Naive thymus-derived CD8-positive, alpha-beta T cell (primary cell): Measurements from ENCODE around the gene NXPE1. TPM values are rescaled to one million over a fixed set of nuclear protein-coding genes. Genes with fewer than 3 reads are reported as not detected.
A peak's percentile ranks its signal among the peaks of the same experiment; 100 is the strongest.

Experiments
- ATAC-seq, 2 donors: fragments of 150-1000 bp; cut with Tn5 transposase in 1 of 2; sonication (Bioruptor Pico), chemical (Tn5 transposase) in 1 of 2; 1 replicate in 1 of 2; 2 replicates in 1 of 2; pipeline ENCODE4 v1.10.0; 2021; ENCODE audit warnings: mild to moderate bottlenecking in 2 of 2, moderate library complexity in 2 of 2
- POLR2A ChIA-PET: fragments of 350-600 bp; sonication (Branson Sonifier 250); formaldehyde crosslinking; loops from one replicate; lab custom pipeline; 2021; ENCODE audit warnings: antibody characterized with exemption; lab: Charles Lee
- DNase-seq, 10 donors: peaks; one replicate each; pipeline versions ENCODE4 v3.0.0 to v3.0.0-alpha.2; 2020 to 2022
- H3K27ac Mint-ChIP-seq, 10 donors: one replicate each; pipeline ENCODE4 v1.8.0; 2020 to 2022; ENCODE audit warnings: mild to moderate bottlenecking in 10 of 10, mixed read lengths in 10 of 10, moderate library complexity in 4 of 10, inconsistent platforms in 1 of 10
- H3K27me3 Mint-ChIP-seq, 5 donors: one replicate each; pipeline ENCODE4 v1.8.0; 2021 to 2022; ENCODE audit warnings: mixed read lengths in 5 of 5
- H3K36me3 Mint-ChIP-seq, 3 donors: one replicate each; pipeline ENCODE4 v1.8.0; 2020 to 2022; ENCODE audit warnings: mixed read lengths in 3 of 3, mild to moderate bottlenecking in 2 of 3, inconsistent platforms in 1 of 3
- H3K4me1 Mint-ChIP-seq, 4 donors: one replicate each; pipeline ENCODE4 v1.8.0; 2021 to 2022; ENCODE audit warnings: mixed read lengths in 4 of 4
- H3K4me3 Mint-ChIP-seq, 10 donors: one replicate each; pipeline ENCODE4 v1.8.0; 2020 to 2022; ENCODE audit warnings: mild to moderate bottlenecking in 10 of 10, mixed read lengths in 10 of 10, moderate library complexity in 6 of 10, inconsistent platforms in 1 of 10
- H3K9me3 Mint-ChIP-seq, 9 donors: one replicate each; pipeline ENCODE4 v1.8.0; 2020 to 2022; ENCODE audit warnings: mixed read lengths in 9 of 9, mild to moderate bottlenecking in 3 of 9, inconsistent platforms in 1 of 9, moderate library complexity in 1 of 9
- polyA plus RNA-seq, 3 donors: library from polyadenylated mRNA; unstranded; fragments of 300-500 nt; fragmentation: Illumina TruSeq; gene quantifications; one replicate each; pipeline ENCODE4 v1.2.3, GENCODE V29; 2021
- total RNA-seq, 8 experiments: library from RNA in 2 of 8; stranded (reverse) in 2 of 8; gene quantifications; one replicate each; pipeline ENCODE4 v1.2.3 and lab custom pipeline; 2021 to 2026

Gene NXPE1
- total and polyA plus RNA-seq, 5 experiments from 2014 or later, result not detected

- no peak for ATAC-seq
- no peak overlapping the region for H3K27ac Mint-ChIP-seq
- H3K4me1 Mint-ChIP-seq, result no peaks in the 10 kb centered on the region
- DNase-seq, result no peak
- H3K9me3 Mint-ChIP-seq, result peaks cover 0 to 34% (median 14%) of the 10 kb centered on the region in 9 donors
- peaks cover 0 to 8% (median 4%) of the 10 kb centered on the region in 5 donors for H3K27me3 Mint-ChIP-seq
- no peak overlapping the region for H3K4me3 Mint-ChIP-seq
- H3K36me3 Mint-ChIP-seq, result peaks cover 0 to 30% (median 10%) of the 10 kb centered on the region in 3 donors
- POLR2A ChIA-PET, result no interaction called here
Measured at GRCh38 chr11:114525682-114526081, 34.0 kb downstream of the NXPE1 start.

- no peak for DNase-seq
- Mint-ChIP-seq H3K36me3 (peaks cover 0 to 27% (median 10%) of the 10 kb centered on the region in 3 donors), H3K4me1 (no peaks in the 10 kb centered on the region), H3K27me3 (peaks cover 0 to 8% (median 3%) of the 10 kb centered on the region in 5 donors), H3K4me3 (no peak overlapping the region), H3K27ac (no peak overlapping the region), H3K9me3 (peaks cover 0 to 34% (median 12%) of the 10 kb centered on the region in 9 donors)
- ATAC-seq, result no peak
- POLR2A ChIA-PET, result no interaction called here
Measured at GRCh38 chr11:114524122-114524521, 35.6 kb downstream of the NXPE1 start.

- ATAC-seq (no peak), DNase-seq (no peak)
- Mint-ChIP-seq H3K36me3 (peaks cover 0 to 27% (median 10%) of the 10 kb centered on the region in 3 donors), H3K4me3 (no peak overlapping the region), H3K4me1 (no peaks in the 10 kb centered on the region), H3K27me3 (peaks cover 0 to 4% (median 3%) of the 10 kb centered on the region in 5 donors), H3K27ac (no peak overlapping the region), H3K9me3 (peaks cover 0 to 29% (median 11%) of the 10 kb centered on the region in 9 donors)
- POLR2A ChIA-PET, result no interaction called here
Measured at GRCh38 chr11:114522818-114523217, 36.9 kb downstream of the NXPE1 start.

GRCh38 chr11:114511538-114511937, 48.1 kb downstream of the NXPE1 start:
- peaks cover 0 to 4% (median 0%) of the 10 kb centered on the region in 3 donors for H3K36me3 Mint-ChIP-seq
- peaks cover 0 to 17% (median 1%) of the 10 kb centered on the region in 5 donors for H3K27me3 Mint-ChIP-seq
- peaks cover 2 to 15% (median 6%) of the 10 kb centered on the region in 9 donors for H3K9me3 Mint-ChIP-seq
- DNase-seq (no peak), ATAC-seq (no peak)
- H3K4me3 Mint-ChIP-seq, result no peak overlapping the region
- H3K4me1 Mint-ChIP-seq, result no peaks in the 10 kb centered on the region
- POLR2A ChIA-PET, result no interaction called here
- H3K27ac Mint-ChIP-seq, result peak overlapping the region in 1 of 10 donors; percentile 36

GRCh38 chr11:114511079-114511478, 48.6 kb downstream of the NXPE1 start:
- ATAC-seq (no peak), DNase-seq (no peak)
- Mint-ChIP-seq H3K36me3 (peaks cover 0 to 8% (median 2%) of the 10 kb centered on the region in 3 donors), H3K9me3 (peaks cover 2 to 20% (median 9%) of the 10 kb centered on the region in 9 donors), H3K27me3 (peaks cover 0 to 22% (median 5%) of the 10 kb centered on the region in 5 donors), H3K4me1 (no peaks in the 10 kb centered on the region), H3K27ac (no peak overlapping the region), H3K4me3 (no peak overlapping the region)
- POLR2A ChIA-PET, result no interaction called here

GRCh38 chr11:114501901-114502300, 57.8 kb downstream of the NXPE1 start:
- DNase-seq (no peak), ATAC-seq (no peak)
- Mint-ChIP-seq H3K27me3 (peaks cover 14 to 45% (median 20%) of the 10 kb centered on the region in 5 donors), H3K9me3 (peaks cover under 1 to 24% (median 16%) of the 10 kb centered on the region in 9 donors), H3K27ac (no peak overlapping the region), H3K4me1 (no peaks in the 10 kb centered on the region), H3K4me3 (no peak overlapping the region), H3K36me3 (peaks cover 2 to 22% (median 10%) of the 10 kb centered on the region in 3 donors)
- POLR2A ChIA-PET, result no interaction called here

- POLR2A ChIA-PET, result no interaction called here
Measured at GRCh38 chr11:114499756-114500155, 59.9 kb downstream of the NXPE1 start.

GRCh38 chr11:114496915-114497314, 62.8 kb downstream of the NXPE1 start:
- Mint-ChIP-seq H3K27me3 (peaks cover 0 to 4% (median 0%) of the 10 kb centered on the region in 5 donors), H3K4me1 (peaks cover 0 to 2% (median 0%) of the 10 kb centered on the region in 4 donors), H3K36me3 (peaks cover 2 to 6% (median 3%) of the 10 kb centered on the region in 3 donors), H3K9me3 (peaks cover 1 to 15% (median 9%) of the 10 kb centered on the region in 9 donors), H3K27ac (no peak overlapping the region), H3K4me3 (no peak overlapping the region)
- DNase-seq (no peak), ATAC-seq (no peak)
- POLR2A ChIA-PET, result no interaction called here

More at GRCh38 chr11:114499756-114500155, 59.9 kb downstream of the NXPE1 start:
- H3K4me1 Mint-ChIP-seq, result no peaks in the 10 kb centered on the region
- H3K27me3 Mint-ChIP-seq, result peaks cover 5 to 24% (median 8%) of the 10 kb centered on the region in 5 donors
- H3K9me3 Mint-ChIP-seq, result peaks cover 0 to 7% (median 4%) of the 10 kb centered on the region in 9 donors
- peaks cover 2 to 8% (median 6%) of the 10 kb centered on the region in 3 donors for H3K36me3 Mint-ChIP-seq
- no peak for ATAC-seq
- no peak overlapping the region for H3K27ac Mint-ChIP-seq
- DNase-seq, result no peak
- no peak overlapping the region for H3K4me3 Mint-ChIP-seq

GRCh38 chr11:114483929-114484328, 75.8 kb downstream of the NXPE1 start:
- Mint-ChIP-seq H3K9me3 (peaks cover 0 to 11% (median 0%) of the 10 kb centered on the region in 9 donors), H3K27ac (no peak overlapping the region), H3K4me3 (no peak overlapping the region), H3K27me3 (peaks cover 0 to 8% (median 2%) of the 10 kb centered on the region in 5 donors), H3K36me3 (peaks cover 0 to 8% (median 4%) of the 10 kb centered on the region in 3 donors), H3K4me1 (peaks cover 0 to 10% (median 0%) of the 10 kb centered on the region in 4 donors)
- POLR2A ChIA-PET, result no interaction called here
- no peak for DNase-seq
- no peak for ATAC-seq

- Mint-ChIP-seq H3K9me3 (peaks cover 0 to 3% (median 0%) of the 10 kb centered on the region in 9 donors), H3K36me3 (no peaks in the 10 kb centered on the region), H3K4me1 (peaks cover 0 to 10% (median 0%) of the 10 kb centered on the region in 4 donors), H3K27me3 (peaks cover 0 to 8% (median 0%) of the 10 kb centered on the region in 5 donors), H3K4me3 (no peak overlapping the region), H3K27ac (no peak overlapping the region)
- no peak for DNase-seq
- POLR2A ChIA-PET, result no interaction called here
- ATAC-seq, result no peak
Measured at GRCh38 chr11:114482114-114482513, 77.6 kb downstream of the NXPE1 start.

- no peak for ATAC-seq
- peaks cover 0 to 4% (median 0%) of the 10 kb centered on the region in 9 donors for H3K9me3 Mint-ChIP-seq
- peaks cover 0 to 10% (median 0%) of the 10 kb centered on the region in 4 donors for H3K4me1 Mint-ChIP-seq
- H3K4me3 Mint-ChIP-seq, result no peak overlapping the region
- DNase-seq, result no peak
- peaks cover 0 to 7% (median 3%) of the 10 kb centered on the region in 5 donors for H3K27me3 Mint-ChIP-seq
- POLR2A ChIA-PET, result no interaction called here
- peaks cover 0 to 9% (median 3%) of the 10 kb centered on the region in 3 donors for H3K36me3 Mint-ChIP-seq
- no peak overlapping the region for H3K27ac Mint-ChIP-seq
Measured at GRCh38 chr11:114479331-114479730, 80.3 kb downstream of the NXPE1 start.

- no peak overlapping the region for H3K4me3 Mint-ChIP-seq
- POLR2A ChIA-PET, result no interaction called here
Measured at GRCh38 chr11:114478768-114479167, 80.9 kb downstream of the NXPE1 start.

GRCh38 chr11:114478001-114478410, 81.7 kb downstream of the NXPE1 start:
- POLR2A ChIA-PET, result no interaction called here
- Mint-ChIP-seq H3K4me3 (no peak overlapping the region), H3K27me3 (peaks cover 2 to 14% (median 4%) of the 10 kb centered on the region in 5 donors), H3K9me3 (peaks cover 0 to 4% (median 0%) of the 10 kb centered on the region in 9 donors), H3K36me3 (peaks cover 0 to 10% (median 3%) of the 10 kb centered on the region in 3 donors), H3K27ac (no peak overlapping the region), H3K4me1 (peaks cover 0 to 10% (median 0%) of the 10 kb centered on the region in 4 donors)
- ATAC-seq, result no peak
- no peak for DNase-seq

More at GRCh38 chr11:114478768-114479167, 80.9 kb downstream of the NXPE1 start:
- H3K36me3 Mint-ChIP-seq, result peaks cover 0 to 10% (median 3%) of the 10 kb centered on the region in 3 donors
- H3K27ac Mint-ChIP-seq, result no peak overlapping the region
- H3K27me3 Mint-ChIP-seq, result peaks cover 2 to 11% (median 4%) of the 10 kb centered on the region in 5 donors
- peaks cover 0 to 10% (median 0%) of the 10 kb centered on the region in 4 donors for H3K4me1 Mint-ChIP-seq
- ATAC-seq (no peak), DNase-seq (no peak)
- H3K9me3 Mint-ChIP-seq, result peaks cover 0 to 4% (median 0%) of the 10 kb centered on the region in 9 donors
